Measurements from ENCODE around the gene KRTAP12-1.

DNA sequence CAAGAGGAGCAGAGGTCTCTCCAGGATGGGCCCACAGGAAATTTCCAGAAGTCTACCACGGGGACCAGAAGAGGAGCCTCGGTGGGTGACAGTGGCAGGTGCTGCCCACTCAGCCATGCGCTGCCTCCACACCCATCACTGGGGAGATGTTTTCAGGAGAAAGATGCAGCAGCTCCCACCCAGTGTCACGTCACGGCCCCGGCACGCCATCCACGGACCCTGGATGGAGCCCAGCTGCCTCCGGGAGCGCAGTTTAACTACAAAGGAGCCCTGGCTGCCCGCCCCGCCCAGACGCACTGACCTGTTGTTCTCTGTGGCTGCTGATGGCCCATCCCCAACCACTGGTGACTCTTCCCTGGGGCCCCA lies 22.7 kb upstream of the KRTAP12-1 start:
- TF ChIP-seq GATA2 (IDR thresholded peaks at IDR 0.05; ENCODE audit: low read depth, low read length), result no peak
- TF ChIP-seq GATA3 (IDR thresholded peaks at IDR 0.05; ENCODE audit: low read depth, low read length), result no peak

Measured in SH-SY5Y (cell line).